Panc1 (cell line): ENCODE measurements around the gene UFSP1. TPM values are rescaled to one million over a fixed set of nuclear protein-coding genes. Genes with fewer than 3 reads are reported as not detected.
"Not testable (repeated sequence)": the region's sequence is repeated elsewhere in the genome, so short reads cannot be mapped to it uniquely, and the experiment has no call there.

Experiments
- ATAC-seq: fragments of 200-7000 bp; cut with Tn5 transposase; 2 replicates; pipeline ENCODE4 v1.9.1; 2020; ENCODE audit warnings: mild to moderate bottlenecking, moderate library complexity
- BruUV-seq: library from RNA; stranded (reverse); fragments of 400-500 nt; replicated peaks from 2 replicates; lab custom pipeline; 2021; lab: Mats Ljungman, UMichigan
- CTCF ChIA-PET: fragments of 300-600 bp; sonication (Branson Sonifier 250); formaldehyde crosslinking; loops from one replicate; lab custom pipeline; 2022; ENCODE audit warnings: antibody characterized with exemption; lab: Charles Lee
- POLR2A ChIA-PET: fragments of 300-600 bp; sonication (Branson Sonifier 250); formaldehyde crosslinking; loops from one replicate; lab custom pipeline; 2022; ENCODE audit warnings: antibody characterized with exemption; lab: Charles Lee
- DNase-seq: peaks from one replicate; pipeline ENCODE4 v3.0.0-alpha.2; 2010; ENCODE audit warnings: low read depth, low spot score
- H3K27ac ChIP-seq: 2 replicates; pipeline ENCODE4 v1.5.1; 2011; ENCODE audit warnings: mild to moderate bottlenecking, low read length, inconsistent platforms
- H3K27me3 ChIP-seq: fragments of 200-500 bp; sonication (Bioruptor generic); 2 replicates; pipeline ENCODE4 v1.6.0; 2014; ENCODE audit warnings: low read length, inconsistent platforms; ENCODE audit not compliant: control insufficient read depth, insufficient read depth
- H3K36me3 ChIP-seq: fragments of 200-500 bp; sonication (Bioruptor generic); 2 replicates; pipeline ENCODE4 v1.5.1; 2014; ENCODE audit warnings: inconsistent platforms, mild to moderate bottlenecking, low read length, moderate library complexity; ENCODE audit not compliant: control insufficient read depth, insufficient read depth
- H3K4me1 ChIP-seq: 2 replicates; pipeline ENCODE4 v1.5.1; 2011; ENCODE audit warnings: inconsistent platforms, mild to moderate bottlenecking, low read length, moderate library complexity; ENCODE audit not compliant: control insufficient read depth, insufficient read depth
- H3K4me3 ChIP-seq, 2 experiments: 2 replicates each; pipeline ENCODE4 v1.5.1; 2011 to 2012; ENCODE audit warnings: low read depth in 2 of 2, low read length in 2 of 2, mild to moderate bottlenecking in 2 of 2, inconsistent platforms in 1 of 2, moderate library complexity in 1 of 2
- H3K9me3 ChIP-seq: fragments of 200-500 bp; sonication (Bioruptor generic); 2 replicates; pipeline ENCODE4 v1.5.1; 2014; ENCODE audit warnings: low read depth, mild to moderate bottlenecking, inconsistent platforms, low read length, moderate library complexity; ENCODE audit not compliant: control insufficient read depth, insufficient read depth
- CTCF ChIP-seq: fragments of 450-650 bp; IDR thresholded peaks from 2 replicates; pipeline ENCODE4 v1.5.1; 2017; ENCODE audit warnings: mild to moderate bottlenecking
- POLR2AphosphoS5 ChIP-seq: IDR thresholded peaks from 2 replicates; pipeline ENCODE4 v1.6.1; 2012; ENCODE audit warnings: mild to moderate bottlenecking, low read depth, low read length, moderate library complexity
- REST ChIP-seq, 2 experiments: IDR thresholded peaks; 2 replicates each; pipeline ENCODE4 v1.6.1; 2011 to 2012; ENCODE audit warnings: low read depth in 2 of 2, control low read depth in 1 of 2, low read length in 1 of 2, mild to moderate bottlenecking in 1 of 2, moderate library complexity in 1 of 2; ENCODE audit not compliant: insufficient read depth in 1 of 2
- SIN3A ChIP-seq: IDR thresholded peaks from 2 replicates; pipeline ENCODE4 v1.6.1; 2012; ENCODE audit warnings: low read depth, mild to moderate bottlenecking, low read length, moderate library complexity, borderline replicate concordance; ENCODE audit not compliant: insufficient read depth
- in situ Hi-C: cut with HindIII; loops from 2 replicates; pipeline ENCODE4 v1.10.0; 2016; ENCODE audit warnings: low sequenced_read_pairs, low pct_unique_long_range_greater_than_20kb
- intact Hi-C: fragments of 100-400 bp; cut with micrococcal nuclease; formaldehyde crosslinking; loops from one replicate; pipeline ENCODE4 v1.10.0; 2022; ENCODE audit not compliant: unreplicated experiment
- total RNA-seq: library from RNA; stranded (reverse); gene quantifications from one replicate; pipeline ENCODE4 v1.2.1, GENCODE V29; 2021; ENCODE audit not compliant: unreplicated experiment

UFSP1 gene
- total RNA-seq, 1 experiment from 2014 or later, result 3.3 TPM

- Histone ChIP-seq H3K4me3 (no peak overlapping the region), H3K4me1 (no peaks in the 10 kb centered on the region; the same call in 1 of the 2 replicates), H3K36me3 (no peaks in the 10 kb centered on the region), H3K27ac (no peak overlapping the region), H3K9me3 (no peaks in the 10 kb centered on the region), H3K27me3 (no peaks in the 10 kb centered on the region)
- DNase-seq (no peak), ATAC-seq (no peak)
- ChIA-PET POLR2A (no interaction called here), CTCF (interaction anchor here (0.6 kb wide), 1 partner anchor 1001 kb away, joined by 4 read pairs; no protein-coding TSS in a partner anchor)
- in situ Hi-C loops (no loop called here), intact Hi-C loops (no loop called here)
- TF ChIP-seq REST (IDR thresholded peaks at IDR 0.05; ENCODE audit: insufficient read depth in 1 of 2, low read depth in 2 of 2, low read length in 1 of 2) (no peak), CTCF (no peak), SIN3A (no peak), POLR2AphosphoS5 (no peak)
- BruUV-seq, result no TSS peak
Measured at GRCh38 chr7:100921039-100921438, 31.5 kb upstream of the UFSP1 start.

DNA sequence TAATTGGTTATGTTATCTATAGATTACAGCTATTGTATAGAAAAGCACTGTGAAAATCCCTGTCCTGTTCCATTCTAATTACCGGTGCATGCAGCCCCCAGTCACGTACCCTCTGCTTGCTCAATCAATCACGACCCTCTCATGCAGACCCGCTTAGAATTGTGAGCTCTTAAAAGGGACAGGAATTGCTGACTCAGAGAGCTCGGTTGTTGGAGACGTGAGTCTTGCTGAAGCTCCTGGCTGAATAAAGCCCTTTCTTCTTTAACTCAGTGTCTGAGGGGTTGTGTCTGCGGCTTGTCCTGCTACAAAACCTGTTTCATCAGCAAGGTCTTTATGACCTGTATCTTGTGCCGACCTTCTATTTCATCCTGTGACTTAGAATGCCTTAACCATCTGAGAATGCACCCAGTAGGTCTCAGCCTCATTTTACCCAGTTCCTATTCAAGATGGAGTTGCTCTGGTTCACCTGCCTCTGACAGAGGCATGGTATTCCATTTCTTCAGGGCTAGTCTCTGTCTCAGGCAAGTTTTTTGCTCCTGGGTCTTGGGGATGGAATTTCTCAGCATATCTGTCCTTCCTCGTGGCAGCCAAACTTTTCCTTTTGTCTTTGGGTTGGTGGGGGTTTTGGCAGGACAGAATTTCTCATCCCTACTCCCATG, 30.4 kb upstream of the UFSP1 start:
- H3K4me3 ChIP-seq, H3K27me3 ChIP-seq, in situ Hi-C loops, H3K9me3 ChIP-seq, H3K4me1 ChIP-seq, BruUV-seq, POLR2A ChIA-PET, H3K36me3 ChIP-seq, intact Hi-C loops, ATAC-seq, CTCF ChIA-PET, H3K27ac ChIP-seq, DNase-seq: not testable (repeated sequence)

DNA sequence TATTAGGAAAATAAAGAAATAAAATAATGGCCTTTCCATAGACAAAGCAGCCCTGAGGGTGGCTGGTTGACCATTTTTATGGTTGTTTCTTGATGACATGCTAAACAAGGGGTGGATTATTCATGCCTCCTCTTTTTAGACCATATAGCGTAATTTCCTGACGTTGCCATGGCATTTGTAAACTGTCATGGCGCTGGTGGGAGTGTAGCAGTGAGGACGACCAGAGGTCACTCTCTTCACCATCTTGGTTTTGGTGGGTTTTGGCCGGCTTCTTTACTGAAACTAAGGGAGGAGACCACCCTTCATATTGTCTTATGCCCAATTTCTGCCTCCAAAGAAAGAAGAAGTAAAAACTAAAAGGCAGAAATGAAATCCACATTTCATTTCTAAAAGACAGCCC, 29.8 kb upstream of the UFSP1 start:
- BruUV-seq, in situ Hi-C loops, CTCF ChIA-PET, H3K27ac ChIP-seq, DNase-seq, H3K4me1 ChIP-seq, intact Hi-C loops, POLR2A ChIA-PET, H3K9me3 ChIP-seq, H3K27me3 ChIP-seq, H3K36me3 ChIP-seq, ATAC-seq, H3K4me3 ChIP-seq: not testable (repeated sequence)
